Astrocyte (in vitro differentiated cells and primary cell): Measurements from ENCODE around the gene ARV1.

ENCODE experiments used
- CTCF ChIP-seq: IDR thresholded peaks from 2 replicates; pipeline ENCODE4 v1.5.1; 2011; ENCODE audit warnings: low read depth, mild to moderate bottlenecking, inconsistent platforms, low read length, moderate library complexity; ENCODE audit not compliant: insufficient read depth
- EZH2 ChIP-seq: IDR thresholded peaks from 2 replicates; pipeline ENCODE4 v1.6.1; 2012; ENCODE audit warnings: mild to moderate bottlenecking, low read length, inconsistent platforms; ENCODE audit not compliant: insufficient read depth

- TF ChIP-seq CTCF (no peak), EZH2 (no peak)
Measured at GRCh38 chr1:230948903-230949302, 30.0 kb upstream of the ARV1 start.
